ENCODE data around the gene SCTR. TPM values are rescaled to one million over a fixed set of nuclear protein-coding genes. Genes with fewer than 3 reads are reported as not detected.

Gene SCTR
- total RNA-seq, result not detected

- H3K4me3 ChIP-seq (ENCODE audit: low read length), result no peak within 1 kb of the TSS
- H3K9me3 ChIP-seq (ENCODE audit: low read depth, low read length), result no peaks in the 10 kb centered on the region
- H3K27me3 ChIP-seq (ENCODE audit: insufficient read depth, low read length), result peaks cover 23% of the 10 kb centered on the region
- H3K4me1 ChIP-seq (ENCODE audit: insufficient read depth, low read length), result no peaks in the 10 kb centered on the region
Measured at GRCh38 chr2:119523952-119524694, at the start of gene SCTR. SCTR (minus strand) TSS chr2:119524483; CDS start chr2:119524226, 257 bp downstream.

- H3K4me1 ChIP-seq (ENCODE audit: insufficient read depth, low read length), result no peaks in the 10 kb centered on the region
- H3K27me3 ChIP-seq (ENCODE audit: insufficient read depth, low read length), result no peaks in the 10 kb centered on the region
- H3K9me3 ChIP-seq (ENCODE audit: low read depth, low read length), result peaks cover 4% of the 10 kb centered on the region
- H3K4me3 ChIP-seq (ENCODE audit: low read length), result no peak overlapping the region
Measured at GRCh38 chr2:119567292-119567691, 43.0 kb upstream of the SCTR start.

- Histone ChIP-seq H3K4me1 (ENCODE audit: insufficient read depth, low read length) (no peaks in the 10 kb centered on the region), H3K4me3 (ENCODE audit: low read length) (no peak overlapping the region), H3K27me3 (ENCODE audit: insufficient read depth, low read length) (no peaks in the 10 kb centered on the region), H3K9me3 (ENCODE audit: low read depth, low read length) (peaks cover 4% of the 10 kb centered on the region)
Measured at GRCh38 chr2:119565481-119565880, 41.2 kb upstream of the SCTR start.

- H3K27me3 ChIP-seq (ENCODE audit: insufficient read depth, low read length), result peaks cover 7% of the 10 kb centered on the region
- no peaks in the 10 kb centered on the region for H3K4me1 ChIP-seq (ENCODE audit: insufficient read depth, low read length)
- no peak overlapping the region for H3K4me3 ChIP-seq (ENCODE audit: low read length)
- no peaks in the 10 kb centered on the region for H3K9me3 ChIP-seq (ENCODE audit: low read depth, low read length)
Measured at GRCh38 chr2:119553687-119554344, 29.5 kb upstream of the SCTR start.

- peaks cover 7% of the 10 kb centered on the region for H3K27me3 ChIP-seq (ENCODE audit: insufficient read depth, low read length)
- H3K4me3 ChIP-seq (ENCODE audit: low read length), result no peak overlapping the region
- H3K4me1 ChIP-seq (ENCODE audit: insufficient read depth, low read length), result no peaks in the 10 kb centered on the region
- no peaks in the 10 kb centered on the region for H3K9me3 ChIP-seq (ENCODE audit: low read depth, low read length)
Measured at GRCh38 chr2:119552902-119553301, 28.6 kb upstream of the SCTR start.

GRCh38 chr2:119550856-119551255, 26.6 kb upstream of the SCTR start:
- H3K27me3 ChIP-seq (ENCODE audit: insufficient read depth, low read length), result peaks cover 14% of the 10 kb centered on the region
- H3K9me3 ChIP-seq (ENCODE audit: low read depth, low read length), result no peaks in the 10 kb centered on the region
- no peaks in the 10 kb centered on the region for H3K4me1 ChIP-seq (ENCODE audit: insufficient read depth, low read length)
- no peak overlapping the region for H3K4me3 ChIP-seq (ENCODE audit: low read length)

GRCh38 chr2:119550346-119550745, 26.1 kb upstream of the SCTR start:
- no peak overlapping the region for H3K4me3 ChIP-seq (ENCODE audit: low read length)
- no peaks in the 10 kb centered on the region for H3K4me1 ChIP-seq (ENCODE audit: insufficient read depth, low read length)
- no peaks in the 10 kb centered on the region for H3K9me3 ChIP-seq (ENCODE audit: low read depth, low read length)
- peaks cover 19% of the 10 kb centered on the region for H3K27me3 ChIP-seq (ENCODE audit: insufficient read depth, low read length)

GRCh38 chr2:119549241-119549640, 25.0 kb upstream of the SCTR start:
- H3K9me3 ChIP-seq (ENCODE audit: low read depth, low read length), result no peaks in the 10 kb centered on the region
- peaks cover 29% of the 10 kb centered on the region for H3K27me3 ChIP-seq (ENCODE audit: insufficient read depth, low read length)
- no peak overlapping the region for H3K4me3 ChIP-seq (ENCODE audit: low read length)
- H3K4me1 ChIP-seq (ENCODE audit: insufficient read depth, low read length), result peaks cover 4% of the 10 kb centered on the region

GRCh38 chr2:119548516-119549120, 24.3 kb upstream of the SCTR start:
- no peak overlapping the region for H3K4me3 ChIP-seq (ENCODE audit: low read length)
- no peaks in the 10 kb centered on the region for H3K9me3 ChIP-seq (ENCODE audit: low read depth, low read length)
- H3K4me1 ChIP-seq (ENCODE audit: insufficient read depth, low read length), result peaks cover 9% of the 10 kb centered on the region
- peaks cover 34% of the 10 kb centered on the region for H3K27me3 ChIP-seq (ENCODE audit: insufficient read depth, low read length)

GRCh38 chr2:119546447-119546767, 22.1 kb upstream of the SCTR start:
- no peaks in the 10 kb centered on the region for H3K9me3 ChIP-seq (ENCODE audit: low read depth, low read length)
- no peak overlapping the region for H3K4me3 ChIP-seq (ENCODE audit: low read length)
- peaks cover 50% of the 10 kb centered on the region for H3K27me3 ChIP-seq (ENCODE audit: insufficient read depth, low read length)
- H3K4me1 ChIP-seq (ENCODE audit: insufficient read depth, low read length), result peaks cover 9% of the 10 kb centered on the region

- H3K4me3 ChIP-seq (ENCODE audit: low read length), result no peak overlapping the region
- peaks cover 54% of the 10 kb centered on the region for H3K27me3 ChIP-seq (ENCODE audit: insufficient read depth, low read length)
- no peaks in the 10 kb centered on the region for H3K9me3 ChIP-seq (ENCODE audit: low read depth, low read length)
- H3K4me1 ChIP-seq (ENCODE audit: insufficient read depth, low read length), result peaks cover 9% of the 10 kb centered on the region
Measured at GRCh38 chr2:119545754-119546446, 21.6 kb upstream of the SCTR start.

GRCh38 chr2:119544939-119545475, 20.7 kb upstream of the SCTR start:
- no peaks in the 10 kb centered on the region for H3K9me3 ChIP-seq (ENCODE audit: low read depth, low read length)

GRCh38 chr2:119544075-119544938, 20.0 kb upstream of the SCTR start, which contains the start of gene CFAP221:
CFAP221 (plus strand) TSS chr2:119544449; CDS start chr2:119546132, 1,683 bp downstream.
- H3K4me1 ChIP-seq (ENCODE audit: insufficient read depth, low read length), result peaks cover 9% of the 10 kb centered on the region
- peaks cover 61% of the 10 kb centered on the region for H3K27me3 ChIP-seq (ENCODE audit: insufficient read depth, low read length)
- H3K9me3 ChIP-seq (ENCODE audit: low read depth, low read length), result no peaks in the 10 kb centered on the region
- H3K4me3 ChIP-seq (ENCODE audit: low read length), result peak within 1 kb of the TSS; percentile 3

More at GRCh38 chr2:119544939-119545475, 20.7 kb upstream of the SCTR start:
- peaks cover 9% of the 10 kb centered on the region for H3K4me1 ChIP-seq (ENCODE audit: insufficient read depth, low read length)
- no peak overlapping the region for H3K4me3 ChIP-seq (ENCODE audit: low read length)
- peaks cover 61% of the 10 kb centered on the region for H3K27me3 ChIP-seq (ENCODE audit: insufficient read depth, low read length)

- Histone ChIP-seq H3K9me3 (ENCODE audit: low read depth, low read length) (no peaks in the 10 kb centered on the region), H3K27me3 (ENCODE audit: insufficient read depth, low read length) (peaks cover 56% of the 10 kb centered on the region), H3K4me3 (ENCODE audit: low read length) (no peak overlapping the region), H3K4me1 (ENCODE audit: insufficient read depth, low read length) (peaks cover 9% of the 10 kb centered on the region)
Measured at GRCh38 chr2:119541476-119541875, 17.2 kb upstream of the SCTR start.
